Endodermal cell (in vitro differentiated cells): ENCODE data around the gene P4HA1. TPM values are rescaled to one million over a fixed set of nuclear protein-coding genes. Genes with fewer than 3 reads are reported as not detected.
A peak's percentile ranks its signal among the peaks of the same experiment; 100 is the strongest.

Source experiments
- DNase-seq: peaks from one replicate; pipeline ENCODE4 v3.0.0-alpha.2; 2017
- H3K27ac ChIP-seq: 2 replicates; pipeline ENCODE4 v1.5.1; 2013; ENCODE audit warnings: mild to moderate bottlenecking, low read depth, low read length, moderate library complexity
- H3K27me3 ChIP-seq: 2 replicates; pipeline ENCODE4 v1.6.1; 2013; ENCODE audit warnings: mild to moderate bottlenecking, low read length, moderate library complexity; ENCODE audit not compliant: insufficient read depth, control insufficient read depth, poor library complexity, severe bottlenecking
- H3K36me3 ChIP-seq: 2 replicates; pipeline ENCODE4 v1.7.0; 2013; ENCODE audit warnings: mild to moderate bottlenecking, low read length, moderate library complexity; ENCODE audit not compliant: control insufficient read depth, insufficient read depth
- H3K4me1 ChIP-seq: one replicate; pipeline ENCODE4 v1.7.0; 2013; ENCODE audit warnings: low read length; ENCODE audit not compliant: control insufficient read depth, insufficient read depth
- H3K4me3 ChIP-seq: 2 replicates; pipeline ENCODE4 v1.5.1; 2013; ENCODE audit warnings: mild to moderate bottlenecking, low read length, moderate library complexity
- H3K9ac ChIP-seq: 2 replicates; pipeline ENCODE4 v1.6.1; 2013; ENCODE audit warnings: mild to moderate bottlenecking, low read length, moderate library complexity; ENCODE audit not compliant: poor library complexity, severe bottlenecking; ENCODE audit errors: extremely low read depth
- H3K9me3 ChIP-seq: 2 replicates; pipeline ENCODE4 v1.6.1; 2013; ENCODE audit warnings: mild to moderate bottlenecking, low read length, moderate library complexity; ENCODE audit not compliant: control insufficient read depth
- H3K27ac Mint-ChIP-seq: 2 replicates; pipeline ENCODE4 v1.8.0; 2020; ENCODE audit warnings: mixed read lengths
- H3K27me3 Mint-ChIP-seq: 2 replicates; pipeline ENCODE4 v1.8.0; 2021; ENCODE audit warnings: mild to moderate bottlenecking, mixed read lengths; ENCODE audit not compliant: insufficient read depth
- H3K36me3 Mint-ChIP-seq: 2 replicates; pipeline ENCODE4 v1.8.0; 2020; ENCODE audit warnings: low read depth, mixed read lengths
- H3K4me1 Mint-ChIP-seq: 2 replicates; pipeline ENCODE4 v1.8.0; 2020; ENCODE audit warnings: mixed read lengths
- H3K4me3 Mint-ChIP-seq: 2 replicates; pipeline ENCODE4 v1.8.0; 2020; ENCODE audit warnings: mild to moderate bottlenecking, moderate library complexity, mixed read lengths
- H3K9me3 Mint-ChIP-seq: 2 replicates; pipeline ENCODE4 v1.8.0; 2020; ENCODE audit warnings: mild to moderate bottlenecking, mixed read lengths
- CTCF ChIP-seq: fragments of 200-600 bp; sonication (generic); conservative IDR thresholded peaks from 2 replicates; pipeline ENCODE4 v1.5.0; 2021; ENCODE audit warnings: antibody characterized with exemption, mild to moderate bottlenecking
- WGBS, 2 experiments: methylation state at CpG; one replicate each; pipeline versions ENCODE4 v1.1.5 to v1.1.7; 2013; ENCODE audit warnings: missing lambda C conversion rate in 2 of 2, mixed read lengths in 1 of 2; ENCODE audit not compliant: insufficient coverage in 1 of 2, insufficient read length in 1 of 2; 5-methylcytosine and 5-hydroxymethylcytosine counted together
- total RNA-seq, 2 donors: library from RNA; stranded (reverse); fragmentation: NEBNext Ultra II Directional in 1 of 2; extraction: Animal tissue kit (Norgen Biotek cat#: 25700) in 1 of 2; gene quantifications; 2 replicates in 1 of 2; 3 replicates in 1 of 2; pipeline ENCODE4 v1.2.1, GENCODE V29; 2021

The P4HA1 gene
- total RNA-seq, 2 donors from 2014 or later, result 45.1 to 46.9 TPM

DNA sequence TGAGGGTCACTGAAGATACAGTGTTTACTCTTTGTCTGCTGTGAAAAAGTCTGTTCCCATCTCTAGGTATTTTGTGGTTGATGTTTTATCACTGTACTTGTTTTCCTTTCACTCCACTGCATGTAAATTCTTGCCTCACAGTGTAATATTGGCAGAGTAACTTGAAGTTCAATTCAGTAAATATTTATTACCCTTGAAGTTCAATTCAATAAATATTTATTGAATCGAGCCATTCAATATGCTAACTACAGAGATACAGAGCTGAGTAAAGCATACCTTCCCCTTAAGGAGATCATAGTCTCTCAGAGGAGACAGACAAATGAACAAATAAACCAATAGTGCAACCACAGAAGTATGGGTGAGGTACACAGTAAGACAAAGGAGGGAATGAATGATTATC, 22.8 kb upstream of the P4HA1 start:
- no peak for TF ChIP-seq CTCF
- Mint-ChIP-seq H3K9me3 (no peaks in the 10 kb centered on the region), H3K4me3 (no peak overlapping the region), H3K4me1 (no peaks in the 10 kb centered on the region), H3K27me3 (no peaks in the 10 kb centered on the region), H3K36me3 (peaks cover 21% of the 10 kb centered on the region), H3K27ac (no peak overlapping the region)
- peaks cover 5% of the 10 kb centered on the region for H3K36me3 ChIP-seq
- no peak overlapping the region for H3K27ac ChIP-seq
- no peak overlapping the region for H3K9ac ChIP-seq
- 100% methylated on average over 1 of the region's 1 CpG; no CpG with 5 or more reads in 1 of the 2 experiments for WGBS, 2 experiments
- DNase-seq, result no peak
- no peak overlapping the region for H3K4me3 ChIP-seq
- no peaks in the 10 kb centered on the region for H3K4me1 ChIP-seq
- no peaks in the 10 kb centered on the region for H3K27me3 ChIP-seq
- no peaks in the 10 kb centered on the region for H3K9me3 ChIP-seq

DNA sequence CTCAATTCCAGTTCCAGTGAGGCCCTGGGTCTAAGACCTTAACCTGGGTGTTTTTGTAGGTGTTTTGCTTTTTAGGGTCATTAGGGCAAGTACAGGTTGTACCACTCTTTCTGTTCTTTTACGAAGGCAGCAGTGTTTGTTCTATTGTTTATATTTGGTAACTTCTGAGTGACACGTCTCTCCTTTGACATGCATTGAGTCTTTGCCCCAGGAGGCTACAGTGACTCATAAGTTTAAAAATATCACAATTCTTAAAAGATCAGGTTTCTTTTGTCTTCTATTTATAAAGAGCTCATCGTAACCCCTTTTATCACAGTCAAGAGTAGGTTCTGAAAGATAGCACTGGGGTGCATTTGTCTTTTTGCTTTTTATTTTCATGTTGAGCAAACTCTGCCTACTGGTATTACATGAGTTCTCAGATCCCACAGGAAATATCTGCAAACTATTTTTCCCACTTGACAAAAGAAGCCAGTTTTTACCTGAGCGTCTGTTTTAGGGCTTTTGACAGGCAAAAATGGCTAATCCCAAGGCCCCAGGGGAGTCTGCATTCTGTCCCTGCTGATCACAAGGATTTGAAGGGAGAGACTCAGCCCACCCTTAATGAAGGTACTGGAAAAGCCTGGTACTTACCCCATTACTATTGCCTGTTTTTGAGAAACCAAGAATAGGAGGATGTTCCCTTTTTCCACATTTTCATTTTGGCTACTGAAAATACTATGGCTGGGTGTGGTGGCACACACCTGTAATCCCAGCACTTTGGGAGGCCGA, 21.5 kb upstream of the P4HA1 start:
- Mint-ChIP-seq H3K9me3 (no peaks in the 10 kb centered on the region), H3K27me3 (no peaks in the 10 kb centered on the region), H3K4me3 (no peak overlapping the region), H3K36me3 (peaks cover 16% of the 10 kb centered on the region), H3K27ac (peak overlapping the region; percentile 41), H3K4me1 (no peaks in the 10 kb centered on the region)
- Histone ChIP-seq H3K27ac (no peak overlapping the region), H3K9ac (no peak overlapping the region), H3K36me3 (no peaks in the 10 kb centered on the region), H3K4me3 (no peak overlapping the region), H3K4me1 (no peaks in the 10 kb centered on the region), H3K9me3 (no peaks in the 10 kb centered on the region), H3K27me3 (no peaks in the 10 kb centered on the region)
- DNase-seq, result no peak
- WGBS, 2 experiments, result 74 to 80% methylated on average over 3 to 5 of the region's 5 CpGs
- TF ChIP-seq CTCF, result no peak

DNA sequence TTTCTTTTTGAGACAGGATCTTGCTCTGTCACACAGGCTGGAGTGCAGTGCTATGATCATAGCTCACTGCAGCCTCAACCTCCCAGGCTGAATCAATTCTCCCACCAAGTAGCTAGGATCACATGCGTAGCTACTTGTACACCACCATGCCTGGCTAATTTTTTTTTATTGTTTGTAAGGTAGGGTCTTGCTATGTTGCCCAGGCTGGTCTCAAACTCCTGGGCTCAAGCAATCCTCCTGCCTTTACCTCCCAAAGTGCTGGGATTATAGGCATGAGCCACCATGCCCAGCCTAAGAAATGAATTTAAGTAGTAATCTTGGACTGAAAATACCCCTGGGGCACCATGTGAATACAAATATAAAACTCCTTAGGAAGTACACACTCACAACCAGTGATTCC, 19.4 kb upstream of the P4HA1 start:
- Mint-ChIP-seq H3K27me3 (no peaks in the 10 kb centered on the region), H3K4me1 (peaks cover 3% of the 10 kb centered on the region), H3K9me3 (no peaks in the 10 kb centered on the region), H3K36me3 (peaks cover 11% of the 10 kb centered on the region), H3K4me3 (no peak overlapping the region), H3K27ac (no peak overlapping the region)
- DNase-seq, result no peak
- H3K4me1 ChIP-seq, result no peaks in the 10 kb centered on the region
- H3K9me3 ChIP-seq, result no peaks in the 10 kb centered on the region
- H3K36me3 ChIP-seq, result no peaks in the 10 kb centered on the region
- H3K9ac ChIP-seq, result no peak overlapping the region
- no peak overlapping the region for H3K27ac ChIP-seq
- no peak for TF ChIP-seq CTCF
- no peaks in the 10 kb centered on the region for H3K27me3 ChIP-seq
- WGBS, 2 experiments, result 100% methylated on average over 1 of the region's 1 CpG; no CpG with 5 or more reads in 1 of the 2 experiments
- H3K4me3 ChIP-seq, result no peak overlapping the region
